CD4-positive, alpha-beta T cell treated with Interleukin-4 for 4 hours (primary cell): ENCODE results near the gene ATP10B.
"Not testable (repeated sequence)": the region's sequence is repeated elsewhere in the genome, so short reads cannot be mapped to it uniquely, and the experiment has no call there.

ENCODE experiments used
- DNase-seq: peaks from one replicate; pipeline ENCODE4 v3.0.0-alpha.2; 2020

ATP10B gene

GRCh38 chr5:160852049-160852448 is at the start of gene ATP10B:
Gene ATP10B (minus strand): TSS chr5:160852211. CDS start chr5:160688074, 164,137 bp downstream.
- no peak for DNase-seq

- no peak for DNase-seq
Measured at GRCh38 chr5:160901656-160902055, 49.6 kb upstream of the ATP10B start.

- DNase-seq, result no peak
Measured at GRCh38 chr5:160899735-160900134, 47.7 kb upstream of the ATP10B start.

- DNase-seq, result not testable (repeated sequence)
Measured at GRCh38 chr5:160893180-160893964, 41.4 kb upstream of the ATP10B start.

- DNase-seq, result no peak
Measured at GRCh38 chr5:160887780-160888179, 35.8 kb upstream of the ATP10B start.

GRCh38 chr5:160873560-160874200 is 21.7 kb upstream of the ATP10B start:
- DNase-seq, result not testable (repeated sequence)

- no peak for DNase-seq
Measured at GRCh38 chr5:160869989-160870521, 18.0 kb upstream of the ATP10B start.

- no peak for DNase-seq
Measured at GRCh38 chr5:160867976-160868375, 16.0 kb upstream of the ATP10B start.

GRCh38 chr5:160851451-160851850 is 560 bp downstream of the ATP10B start:
- no peak for DNase-seq

- DNase-seq, result no peak
Measured at GRCh38 chr5:160850421-160850820, 1.6 kb downstream of the ATP10B start.

- no peak for DNase-seq
Measured at GRCh38 chr5:160847526-160848085, 4.4 kb downstream of the ATP10B start.

- DNase-seq, result no peak
Measured at GRCh38 chr5:160846642-160847041, 5.4 kb downstream of the ATP10B start.

GRCh38 chr5:160844177-160844576 is 7.8 kb downstream of the ATP10B start:
- no peak for DNase-seq

GRCh38 chr5:160843240-160843639 is 8.8 kb downstream of the ATP10B start:
- no peak for DNase-seq

GRCh38 chr5:160837749-160838593 is 14.0 kb downstream of the ATP10B start:
- DNase-seq, result no peak

GRCh38 chr5:160837211-160837610 is 14.8 kb downstream of the ATP10B start:
- DNase-seq, result no peak

- DNase-seq, result no peak
Measured at GRCh38 chr5:160835818-160836528, 16.0 kb downstream of the ATP10B start.

- no peak for DNase-seq
Measured at GRCh38 chr5:160835376-160835775, 16.6 kb downstream of the ATP10B start.

GRCh38 chr5:160833806-160834205 is 18.2 kb downstream of the ATP10B start:
- no peak for DNase-seq

GRCh38 chr5:160831801-160832200 is 20.2 kb downstream of the ATP10B start:
- no peak for DNase-seq

GRCh38 chr5:160824301-160825001 is 27.6 kb downstream of the ATP10B start:
- DNase-seq, result no peak
